ENCODE results near the gene MFSD6L.

Gene MFSD6L

GRCh38 chr17:8766731-8767130 lies 32.4 kb downstream of the MFSD6L start:
- H3K9me2 ChIP-seq (ENCODE audit: low read depth, low read length): no peaks in the 10 kb centered on the region
- H3F3A ChIP-seq (ENCODE audit: insufficient read depth, low read length): no peaks in the 10 kb centered on the region
- H3K36me3 ChIP-seq (ENCODE audit: insufficient read depth, low read length): no peaks in the 10 kb centered on the region
- H3K9ac ChIP-seq (ENCODE audit: low read length): no peak overlapping the region
- no peaks in the 10 kb centered on the region for H4K20me1 ChIP-seq (ENCODE audit: insufficient read depth, low read length)
- TF ChIP-seq CTCF (IDR thresholded peaks at IDR 0.05; ENCODE audit: low read length) (no peak), EZH2 (IDR thresholded peaks at IDR 0.05; ENCODE audit: borderline replicate concordance, low read length) (no peak)
- H3K4me2 ChIP-seq (ENCODE audit: low read length): no peak overlapping the region
- H3K9me3 ChIP-seq (ENCODE audit: low read length): no peaks in the 10 kb centered on the region
- no peaks in the 10 kb centered on the region for H3K79me2 ChIP-seq (ENCODE audit: insufficient read depth, low read length)
- H3K27me3 ChIP-seq (ENCODE audit: insufficient read depth, low read length): no peaks in the 10 kb centered on the region
- no peak overlapping the region for H3K4me3 ChIP-seq (ENCODE audit: low read depth, low read length, poor library complexity, severe bottlenecking)
- H2AFZ ChIP-seq (ENCODE audit: low read length): no peak overlapping the region
- H3K27ac ChIP-seq (ENCODE audit: low read depth, low read length, poor library complexity, severe bottlenecking): no peak overlapping the region
- no peaks in the 10 kb centered on the region for H3K4me1 ChIP-seq (ENCODE audit: insufficient read depth, low read length, severe bottlenecking)

GRCh38 chr17:8762012-8762411 lies 37.2 kb downstream of the MFSD6L start:
- Histone ChIP-seq H3F3A (ENCODE audit: insufficient read depth, low read length) (no peaks in the 10 kb centered on the region), H3K27ac (ENCODE audit: low read depth, low read length, poor library complexity, severe bottlenecking) (no peak overlapping the region), H3K4me1 (ENCODE audit: insufficient read depth, low read length, severe bottlenecking) (no peaks in the 10 kb centered on the region), H3K4me2 (ENCODE audit: low read length) (no peak overlapping the region), H3K4me3 (ENCODE audit: low read depth, low read length, poor library complexity, severe bottlenecking) (no peak overlapping the region), H3K27me3 (ENCODE audit: insufficient read depth, low read length) (no peaks in the 10 kb centered on the region), H3K36me3 (ENCODE audit: insufficient read depth, low read length) (no peaks in the 10 kb centered on the region), H3K79me2 (ENCODE audit: insufficient read depth, low read length) (no peaks in the 10 kb centered on the region), H2AFZ (ENCODE audit: low read length) (no peak overlapping the region), H3K9me3 (ENCODE audit: low read length) (no peaks in the 10 kb centered on the region), H4K20me1 (ENCODE audit: insufficient read depth, low read length) (no peaks in the 10 kb centered on the region), H3K9ac (ENCODE audit: low read length) (no peak overlapping the region), H3K9me2 (ENCODE audit: low read depth, low read length) (no peaks in the 10 kb centered on the region)
- TF ChIP-seq CTCF (IDR thresholded peaks at IDR 0.05; ENCODE audit: low read length): no peak
- no peak for TF ChIP-seq EZH2 (IDR thresholded peaks at IDR 0.05; ENCODE audit: borderline replicate concordance, low read length)

- Histone ChIP-seq H3K27ac (ENCODE audit: low read depth, low read length, poor library complexity, severe bottlenecking) (no peak within 1 kb of the TSS), H3K4me1 (ENCODE audit: insufficient read depth, low read length, severe bottlenecking) (no peaks in the 10 kb centered on the region), H2AFZ (ENCODE audit: low read length) (no peak within 1 kb of the TSS), H3K27me3 (ENCODE audit: insufficient read depth, low read length) (no peaks in the 10 kb centered on the region; the same call in 1 of the 2 replicates), H3K9me2 (ENCODE audit: low read depth, low read length) (no peaks in the 10 kb centered on the region), H3K79me2 (ENCODE audit: insufficient read depth, low read length) (no peaks in the 10 kb centered on the region), H4K20me1 (ENCODE audit: insufficient read depth, low read length) (no peaks in the 10 kb centered on the region), H3K4me3 (ENCODE audit: low read depth, low read length, poor library complexity, severe bottlenecking) (no peak within 1 kb of the TSS), H3K9me3 (ENCODE audit: low read length) (no peaks in the 10 kb centered on the region), H3F3A (ENCODE audit: insufficient read depth, low read length) (no peaks in the 10 kb centered on the region), H3K9ac (ENCODE audit: low read length) (no peak within 1 kb of the TSS), H3K4me2 (ENCODE audit: low read length) (no peak within 1 kb of the TSS), H3K36me3 (ENCODE audit: insufficient read depth, low read length) (no peaks in the 10 kb centered on the region)
- TF ChIP-seq EZH2 (IDR thresholded peaks at IDR 0.05; ENCODE audit: borderline replicate concordance, low read length): no peak
- no peak for TF ChIP-seq CTCF (IDR thresholded peaks at IDR 0.05; ENCODE audit: low read length)
Observed at GRCh38 chr17:8758137-8758596, 41.0 kb downstream of the MFSD6L start, which contains the start of gene SPDYE4. TSS of gene SPDYE4 (minus strand) at chr17:8758546. CDS start at chr17:8758382, 164 bp downstream.
